ENCODE results near the gene RPUSD4.

Gene RPUSD4

DNA sequence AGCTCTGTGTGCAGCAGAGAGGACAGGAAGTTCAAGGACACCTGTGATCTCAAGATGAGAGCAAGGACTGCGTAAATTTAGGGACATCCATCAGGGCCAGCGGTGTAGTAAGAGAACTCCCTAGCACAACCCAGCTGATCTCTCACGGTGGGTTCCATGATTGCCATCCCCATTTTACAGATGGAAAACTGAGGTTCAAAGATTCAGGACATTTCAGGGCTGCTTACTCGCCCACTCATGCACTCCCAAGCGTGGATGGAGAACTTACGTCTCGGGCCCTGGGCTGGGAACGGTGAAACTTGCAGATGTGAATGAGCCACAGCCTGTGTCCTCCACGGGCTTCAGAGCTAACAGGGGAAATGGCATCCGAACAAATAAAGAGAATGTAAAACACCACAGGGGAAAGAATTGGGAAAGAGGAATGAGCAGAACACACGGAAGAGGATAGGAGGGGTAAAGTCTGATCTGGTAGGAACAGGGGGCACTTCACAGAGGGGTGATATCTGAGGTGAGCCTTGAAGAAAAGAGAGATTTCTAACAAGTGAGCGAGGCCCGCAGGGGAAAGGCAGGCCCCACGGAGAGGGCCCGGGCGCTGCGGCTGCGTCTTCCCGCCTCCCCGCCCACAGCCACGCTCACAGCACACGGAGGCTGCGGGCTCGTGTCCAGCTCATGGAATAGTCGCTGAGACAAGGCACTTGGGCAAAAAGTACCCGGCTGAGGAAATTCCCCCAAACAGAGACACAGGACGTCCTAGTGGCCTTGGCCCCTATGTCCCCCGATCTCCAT, 55.9 kb downstream of the RPUSD4 start:
- DNase-seq: no peak

DNA sequence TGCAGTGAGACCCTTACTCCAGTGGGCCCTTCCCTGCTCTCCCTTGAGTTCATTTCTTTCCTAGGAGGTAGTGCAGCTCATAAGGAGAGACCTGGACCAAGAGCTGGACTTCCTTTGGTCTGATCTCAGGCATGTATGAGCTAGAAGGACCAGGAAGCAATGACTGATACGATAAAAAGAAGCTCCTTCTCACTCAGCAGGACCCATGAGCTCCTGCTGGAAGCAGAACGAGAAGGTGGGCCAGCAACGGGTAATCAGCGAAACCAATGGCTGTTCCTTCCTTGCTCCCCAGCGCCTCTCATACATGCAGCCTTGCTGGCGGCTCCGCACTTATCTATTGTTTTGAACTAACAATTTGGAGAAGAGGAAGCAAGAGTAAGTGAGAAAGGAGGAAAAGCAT, 56.8 kb downstream of the RPUSD4 start:
- DNase-seq: no peak

DNA sequence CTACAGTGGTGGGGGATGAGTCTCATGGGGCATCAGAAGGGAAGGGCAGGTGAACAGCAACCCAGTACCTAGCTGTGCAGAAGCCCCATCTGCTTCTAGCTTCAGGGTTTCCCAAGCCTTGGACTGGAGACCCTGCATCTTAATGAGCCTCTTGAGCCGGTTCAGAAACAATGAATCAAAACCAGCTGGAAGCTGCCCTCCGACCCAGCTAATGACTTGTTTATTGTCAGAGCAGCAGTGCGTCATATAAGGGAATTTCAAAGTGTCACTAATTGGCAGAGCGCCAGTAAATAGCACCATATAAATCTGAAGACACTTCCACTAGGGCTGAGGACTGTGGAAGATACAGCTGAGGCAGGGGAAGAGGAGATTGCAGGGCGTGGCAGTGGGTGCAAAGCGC, 57.5 kb downstream of the RPUSD4 start:
- DNase-seq: no peak

DNA sequence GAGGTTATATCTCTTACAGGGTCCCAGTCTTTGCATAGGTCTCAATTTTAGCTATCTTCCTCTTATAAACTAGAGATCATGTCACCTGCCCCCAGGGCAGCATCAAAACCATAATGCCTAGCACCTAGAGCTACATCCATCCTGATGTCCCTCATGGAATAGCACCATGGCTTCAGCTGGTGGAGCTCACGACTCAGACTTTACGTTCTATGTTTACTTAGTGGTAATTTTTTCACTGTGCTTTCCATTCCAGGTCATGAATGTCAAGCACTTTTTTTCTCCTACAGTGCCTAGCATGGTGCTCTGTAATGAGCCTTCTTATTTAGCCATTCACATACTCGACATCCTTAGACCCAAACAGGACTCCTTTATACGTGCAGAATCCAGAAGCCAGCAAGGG, 58.4 kb downstream of the RPUSD4 start:
- no peak for DNase-seq

DNA sequence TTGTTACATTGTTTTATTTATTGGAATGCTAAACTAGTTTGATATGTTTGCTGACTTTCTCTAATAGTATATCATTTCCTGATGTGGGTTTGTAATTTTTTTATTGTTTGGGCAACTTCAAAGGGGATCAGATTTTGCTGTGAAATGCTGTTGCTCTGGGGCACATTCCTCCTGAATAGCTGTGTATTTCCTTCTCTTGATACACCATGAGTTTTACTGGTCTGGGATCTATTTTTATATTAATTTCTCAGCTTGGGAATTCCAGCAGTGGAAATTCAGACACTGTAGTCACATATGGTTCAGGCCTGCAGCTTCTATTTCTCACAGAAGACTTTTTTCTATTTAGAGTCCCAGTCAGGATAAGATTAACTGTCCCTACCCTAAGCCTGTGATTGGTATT, 58.9 kb downstream of the RPUSD4 start:
- no peak for DNase-seq

DNA sequence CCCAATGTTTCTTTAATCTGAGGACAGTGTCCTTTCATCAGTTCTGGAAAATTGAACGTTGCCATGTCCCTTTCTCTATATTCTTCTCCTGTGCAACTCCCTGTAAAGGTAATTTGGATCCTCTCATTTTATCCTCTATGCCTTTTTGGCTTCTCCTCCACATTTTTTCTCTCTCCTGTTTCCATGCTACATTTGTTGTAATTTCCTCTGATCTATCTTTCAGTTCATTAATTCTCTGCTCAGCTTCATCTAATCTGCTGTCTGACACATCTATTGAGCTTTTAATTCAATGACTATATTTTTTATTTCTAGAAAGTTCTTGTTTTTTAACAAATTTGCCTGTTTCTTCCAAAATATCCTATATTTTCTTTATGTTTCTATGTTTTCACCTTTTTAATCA, 59.3 kb downstream of the RPUSD4 start:
- DNase-seq: no peak
